SK-N-SH (cell line): ENCODE data around the gene DDAH2. TPM values are rescaled to one million over a fixed set of nuclear protein-coding genes. Genes with fewer than 3 reads are reported as not detected.
A peak's percentile ranks its signal among the peaks of the same experiment; 100 is the strongest.

Source experiments
- CTCF ChIA-PET: fragments of 300-600, 350-600 bp; formaldehyde crosslinking; extraction: SDS; loops from one replicate; lab custom pipeline; 2021; lab: Yijun Ruan, JAX
- POLR2A ChIA-PET: fragments of 350-600 bp; sonication (Branson Sonifier 250); formaldehyde crosslinking; extraction: SDS; loops from one replicate; lab custom pipeline; 2020; ENCODE audit warnings: antibody characterized with exemption, inconsistent platforms; lab: Yijun Ruan, JAX
- DNase-seq: peaks from one replicate; pipeline ENCODE4 v3.0.0; 2012
- H2AFZ ChIP-seq: fragments of 200-600 bp; sonication (generic); 2 replicates; pipeline ENCODE4 v1.8.1; 2016; ENCODE audit warnings: antibody characterized with exemption, mild to moderate bottlenecking, low read depth
- H3F3A ChIP-seq: fragments of 200-600 bp; sonication (generic); replicated peaks from 2 replicates; pipeline ENCODE3; 2016; ENCODE audit warnings: antibody characterized with exemption, mild to moderate bottlenecking; ENCODE audit not compliant: insufficient read depth
- H3K27ac ChIP-seq, 2 experiments: fragments of 200-500 bp in 1 of 2; fragments of 200-600 bp in 1 of 2; sonication (Bioruptor generic) in 1 of 2; sonication (generic), shearing (Covaris generic) in 1 of 2; 2 replicates each; pipeline versions ENCODE4 v1.5.1 to v1.6.1; 2014 to 2016; ENCODE audit warnings: low read depth in 2 of 2, inconsistent platforms in 1 of 2, low read length in 1 of 2, mild to moderate bottlenecking in 1 of 2, mixed read lengths in 1 of 2
- H3K27me3 ChIP-seq: fragments of 200-600 bp; sonication (generic), shearing (Covaris generic); 2 replicates; pipeline ENCODE4 v1.6.1; 2016; ENCODE audit warnings: mixed run types; ENCODE audit not compliant: insufficient read depth
- H3K36me3 ChIP-seq, 2 experiments: fragments of 200-500 bp in 1 of 2; fragments of 200-600 bp in 1 of 2; sonication (Bioruptor generic) in 1 of 2; sonication (generic) in 1 of 2; replicated peaks in 1 of 2; 2 replicates each; pipeline versions ENCODE3 to v1.5.1; 2014 to 2016; ENCODE audit warnings: low read length in 1 of 2, mild to moderate bottlenecking in 1 of 2; ENCODE audit not compliant: insufficient read depth in 2 of 2, control insufficient read depth in 1 of 2
- H3K4me1 ChIP-seq, 2 experiments: fragments of 200-500 bp in 1 of 2; fragments of 200-600 bp in 1 of 2; sonication (Bioruptor generic) in 1 of 2; sonication (generic), shearing (Covaris generic) in 1 of 2; 2 replicates each; pipeline versions ENCODE4 v1.5.1 to v1.6.1; 2014 to 2016; ENCODE audit warnings: low read depth in 1 of 2, low read length in 1 of 2, mixed run types in 1 of 2; ENCODE audit not compliant: insufficient read depth in 2 of 2, control insufficient read depth in 1 of 2
- H3K4me2 ChIP-seq: fragments of 200-600 bp; sonication (generic), shearing (Covaris generic); 2 replicates; pipeline ENCODE4 v1.6.1; 2017; ENCODE audit warnings: mixed run types
- H3K4me3 ChIP-seq, 2 experiments: fragments of 200-500 bp in 1 of 2; fragments of 200-600 bp in 1 of 2; sonication (Bioruptor generic) in 1 of 2; sonication (generic), shearing (Covaris generic) in 1 of 2; 2 replicates each; pipeline versions ENCODE4 v1.5.1 to v1.8.1; 2014 to 2016; ENCODE audit warnings: low read depth in 2 of 2, inconsistent platforms in 1 of 2, low read length in 1 of 2, mild to moderate bottlenecking in 1 of 2, mixed read lengths in 1 of 2, moderate library complexity in 1 of 2
- H3K79me2 ChIP-seq: fragments of 200-600 bp; sonication (generic); 2 replicates; pipeline ENCODE4 v1.8.1; 2017; ENCODE audit warnings: mild to moderate bottlenecking; ENCODE audit not compliant: insufficient read depth
- H3K9ac ChIP-seq: fragments of 200-600 bp; sonication (generic); 2 replicates; pipeline ENCODE4 v1.6.1; 2017; ENCODE audit warnings: mixed run types
- H3K9me2 ChIP-seq: fragments of 200-600 bp; sonication (generic); 2 replicates; pipeline ENCODE4 v1.6.1; 2017; ENCODE audit warnings: mixed run types
- H3K9me3 ChIP-seq: fragments of 200-600 bp; sonication (generic); 2 replicates; pipeline ENCODE4 v1.6.1; 2017; ENCODE audit warnings: mixed run types, mild to moderate bottlenecking, moderate library complexity
- H4K20me1 ChIP-seq: fragments of 200-600 bp; sonication (generic); 2 replicates; pipeline ENCODE4 v1.6.1; 2017; ENCODE audit warnings: mild to moderate bottlenecking, mixed run types; ENCODE audit not compliant: insufficient read depth
- ELF1 ChIP-seq: IDR thresholded peaks from 2 replicates; pipeline ENCODE4 v1.4.0; 2012
- EP300 ChIP-seq, 2 experiments: IDR thresholded peaks; 2 replicates each; pipeline versions ENCODE4 v1.4.0 to v1.6.1; 2012; ENCODE audit warnings: borderline replicate concordance in 1 of 2, low read depth in 1 of 2, low read length in 1 of 2
- FOSL2 ChIP-seq: IDR thresholded peaks from 2 replicates; pipeline ENCODE4 v1.4.0; 2012; ENCODE audit warnings: low read depth, mild to moderate bottlenecking, moderate library complexity, borderline replicate concordance
- FOXJ3 ChIP-seq: sonication (generic); formaldehyde crosslinking; IDR thresholded peaks from 2 replicates; pipeline ENCODE4 v1.5.1; 2020; ENCODE audit warnings: mild to moderate bottlenecking, missing genetic modification reagents
- FOXM1 ChIP-seq: IDR thresholded peaks from 2 replicates; pipeline ENCODE4 v1.4.0; 2012; ENCODE audit warnings: low read depth, mild to moderate bottlenecking
- GABPA ChIP-seq: IDR thresholded peaks from 2 replicates; pipeline ENCODE4 v1.4.0; 2012; ENCODE audit warnings: low read depth, mild to moderate bottlenecking
- GATA2 ChIP-seq: sonication (generic); formaldehyde crosslinking; IDR thresholded peaks from 2 replicates; pipeline ENCODE4 v1.5.0; 2020; ENCODE audit warnings: mild to moderate bottlenecking, missing genetic modification reagents
- JUND ChIP-seq: IDR thresholded peaks from 2 replicates; pipeline ENCODE4 v1.4.0; 2012
- NFIC ChIP-seq: IDR thresholded peaks from 2 replicates; pipeline ENCODE4 v1.4.0; 2012; ENCODE audit warnings: borderline replicate concordance
- POLR2AphosphoS5 ChIP-seq: IDR thresholded peaks from 2 replicates; pipeline ENCODE4 v1.6.1; 2012; ENCODE audit warnings: low read depth, low read length
- SIN3A ChIP-seq: IDR thresholded peaks from 2 replicates; pipeline ENCODE4 v1.6.1; 2012; ENCODE audit warnings: low read depth, mild to moderate bottlenecking, low read length, moderate library complexity, borderline replicate concordance
- TAF1 ChIP-seq: IDR thresholded peaks from 2 replicates; pipeline ENCODE4 v1.6.1; 2012; ENCODE audit warnings: low read depth, mild to moderate bottlenecking, low read length, moderate library complexity, borderline replicate concordance
- TCF12 ChIP-seq: IDR thresholded peaks from 2 replicates; pipeline ENCODE4 v1.4.0; 2012
- YY1 ChIP-seq: IDR thresholded peaks from 2 replicates; pipeline ENCODE4 v1.4.0; 2012; ENCODE audit warnings: low read depth, mild to moderate bottlenecking
- WGBS: methylation state at CpG from one replicate; pipeline ENCODE4 v1.1.6; 2017; ENCODE audit warnings: low lambda C conversion rate; 5-methylcytosine and 5-hydroxymethylcytosine counted together
- polyA plus RNA-seq, 3 experiments: library from polyadenylated mRNA; depleted of rRNA; stranded (reverse); fragments of >200 nt; gene quantifications; 2 replicates each; pipeline ENCODE4 v1.2.3, GENCODE V29; 2012
- TF ChIP-seq, protein P1 (sequence below): fragments of 150-350 bp; IDR thresholded peaks from 2 replicates; pipeline ENCODE4 v1.6.1; 2016; ENCODE audit warnings: mild to moderate bottlenecking, low read depth, low read length
- TF ChIP-seq, protein P2 (sequence below): fragments of 150-350 bp; IDR thresholded peaks from 2 replicates; pipeline ENCODE4 v1.6.1; 2017; ENCODE audit warnings: antibody characterized with exemption, low read length, low read depth, borderline replicate concordance
- TF ChIP-seq, protein P3 (sequence below): fragments of 200-600 bp; sonication (generic); IDR thresholded peaks from 2 replicates; pipeline ENCODE4 v1.6.1; 2017; ENCODE audit warnings: antibody characterized with exemption, mild to moderate bottlenecking, moderate library complexity
- TF ChIP-seq, protein P4 (sequence below): IDR thresholded peaks from 2 replicates; pipeline ENCODE4; 2012
- TF ChIP-seq, protein P5 (sequence below): IDR thresholded peaks from 2 replicates; pipeline ENCODE4 v1.6.1; 2012; ENCODE audit warnings: mild to moderate bottlenecking, low read depth, low read length, moderate library complexity
- TF ChIP-seq, protein P6 (sequence below): IDR thresholded peaks from 2 replicates; pipeline ENCODE4 v1.4.0; 2012; ENCODE audit warnings: low read depth

Gene DDAH2
- polyA plus RNA-seq, 1 of the 3 experiments (the other 2 are of a cell fraction) = 180 TPM

DNA sequence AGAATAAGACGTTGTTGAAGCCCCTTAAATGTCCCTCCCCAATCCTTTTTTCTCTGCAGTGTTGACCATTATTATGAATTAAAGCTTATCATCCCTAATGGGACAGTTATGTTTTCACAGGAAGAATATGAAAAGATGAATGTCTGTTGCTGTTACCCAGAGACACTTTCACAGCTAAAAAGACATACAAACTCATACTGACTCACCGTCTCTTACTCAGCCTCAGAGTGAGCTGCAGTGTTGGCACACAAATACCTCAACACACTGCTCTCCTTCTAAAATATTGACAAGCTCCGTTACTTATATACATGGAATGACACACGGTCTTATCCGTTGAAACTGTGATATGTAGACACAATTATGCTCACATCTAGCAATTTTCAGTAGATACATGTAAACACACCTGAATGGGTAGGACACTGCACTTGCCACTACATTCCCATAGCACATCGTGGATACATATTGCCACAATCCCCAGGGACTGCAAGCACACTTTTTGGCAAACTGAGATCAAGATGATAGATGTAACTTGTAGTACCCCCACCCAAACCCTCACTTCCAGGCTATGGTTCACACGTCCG, 23.7 kb upstream of the DDAH2 start:
- H3K9me3 ChIP-seq = no peaks in the 10 kb centered on the region
- CTCF ChIA-PET = interaction anchor here (1.0 to 1.4 kb wide), 3 partner anchors 17 to 78 kb away, joined by 3 to 7 read pairs (median 5); no protein-coding TSS in a partner anchor
- peaks cover 26% of the 10 kb centered on the region for H3F3A ChIP-seq
- no peaks in the 10 kb centered on the region; the same call in 1 of the 2 replicates for H3K79me2 ChIP-seq
- H3K4me3 ChIP-seq = no peak overlapping the region
- 0 out of 4 replicates have a peak, but pooled peaks cover 0 to 3% of the 10 kb centered on the region in 2 experiments for H3K4me1 ChIP-seq
- H4K20me1 ChIP-seq = no peaks in the 10 kb centered on the region
- peak overlapping the region; percentile 55; the same call in 1 of the 2 replicates for H3K9ac ChIP-seq
- peak overlapping the region in 1 of 2 experiments; percentile 84; a peak in 2 of 4 replicates for H3K27ac ChIP-seq
- no peak for DNase-seq
- 34% methylated on average over 8 of the region's 8 CpGs for WGBS
- POLR2A ChIA-PET = no interaction called here
- peak overlapping the region; percentile 59 for H3K4me2 ChIP-seq
- no peaks in the 10 kb centered on the region for H3K9me2 ChIP-seq
- no peaks in the 10 kb centered on the region for H3K27me3 ChIP-seq
- H3K36me3 ChIP-seq = peaks cover 0 to 6% of the 10 kb centered on the region in 2 experiments
- no peak overlapping the region for H2AFZ ChIP-seq
- peak; percentile 76; the same call in 1 of the 2 replicates for TF ChIP-seq FOSL2
- TF ChIP-seq, protein P1, sequence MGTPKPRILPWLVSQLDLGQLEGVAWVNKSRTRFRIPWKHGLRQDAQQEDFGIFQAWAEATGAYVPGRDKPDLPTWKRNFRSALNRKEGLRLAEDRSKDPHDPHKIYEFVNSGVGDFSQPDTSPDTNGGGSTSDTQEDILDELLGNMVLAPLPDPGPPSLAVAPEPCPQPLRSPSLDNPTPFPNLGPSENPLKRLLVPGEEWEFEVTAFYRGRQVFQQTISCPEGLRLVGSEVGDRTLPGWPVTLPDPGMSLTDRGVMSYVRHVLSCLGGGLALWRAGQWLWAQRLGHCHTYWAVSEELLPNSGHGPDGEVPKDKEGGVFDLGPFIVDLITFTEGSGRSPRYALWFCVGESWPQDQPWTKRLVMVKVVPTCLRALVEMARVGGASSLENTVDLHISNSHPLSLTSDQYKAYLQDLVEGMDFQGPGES = no peak
- TF ChIP-seq, protein P2, sequence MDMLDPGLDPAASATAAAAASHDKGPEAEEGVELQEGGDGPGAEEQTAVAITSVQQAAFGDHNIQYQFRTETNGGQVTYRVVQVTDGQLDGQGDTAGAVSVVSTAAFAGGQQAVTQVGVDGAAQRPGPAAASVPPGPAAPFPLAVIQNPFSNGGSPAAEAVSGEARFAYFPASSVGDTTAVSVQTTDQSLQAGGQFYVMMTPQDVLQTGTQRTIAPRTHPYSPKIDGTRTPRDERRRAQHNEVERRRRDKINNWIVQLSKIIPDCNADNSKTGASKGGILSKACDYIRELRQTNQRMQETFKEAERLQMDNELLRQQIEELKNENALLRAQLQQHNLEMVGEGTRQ = no peak
- TF ChIP-seq TAF1 = no peak
- TF ChIP-seq TCF12 = peak; percentile 36; the same call in 1 of the 2 replicates
- peak; percentile 75 for TF ChIP-seq JUND
- no peak for TF ChIP-seq FOXM1
- TF ChIP-seq, protein P3, sequence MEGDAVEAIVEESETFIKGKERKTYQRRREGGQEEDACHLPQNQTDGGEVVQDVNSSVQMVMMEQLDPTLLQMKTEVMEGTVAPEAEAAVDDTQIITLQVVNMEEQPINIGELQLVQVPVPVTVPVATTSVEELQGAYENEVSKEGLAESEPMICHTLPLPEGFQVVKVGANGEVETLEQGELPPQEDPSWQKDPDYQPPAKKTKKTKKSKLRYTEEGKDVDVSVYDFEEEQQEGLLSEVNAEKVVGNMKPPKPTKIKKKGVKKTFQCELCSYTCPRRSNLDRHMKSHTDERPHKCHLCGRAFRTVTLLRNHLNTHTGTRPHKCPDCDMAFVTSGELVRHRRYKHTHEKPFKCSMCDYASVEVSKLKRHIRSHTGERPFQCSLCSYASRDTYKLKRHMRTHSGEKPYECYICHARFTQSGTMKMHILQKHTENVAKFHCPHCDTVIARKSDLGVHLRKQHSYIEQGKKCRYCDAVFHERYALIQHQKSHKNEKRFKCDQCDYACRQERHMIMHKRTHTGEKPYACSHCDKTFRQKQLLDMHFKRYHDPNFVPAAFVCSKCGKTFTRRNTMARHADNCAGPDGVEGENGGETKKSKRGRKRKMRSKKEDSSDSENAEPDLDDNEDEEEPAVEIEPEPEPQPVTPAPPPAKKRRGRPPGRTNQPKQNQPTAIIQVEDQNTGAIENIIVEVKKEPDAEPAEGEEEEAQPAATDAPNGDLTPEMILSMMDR = no peak
- no peak for TF ChIP-seq GATA2 (CRISPR knock-in tag)
- no peak for TF ChIP-seq YY1
- TF ChIP-seq EP300 (IDR thresholded peaks at IDR 0.05; ENCODE audit: borderline replicate concordance in 1 of 2, low read depth in 1 of 2, low read length in 1 of 2) = no peak
- TF ChIP-seq, protein P4, sequence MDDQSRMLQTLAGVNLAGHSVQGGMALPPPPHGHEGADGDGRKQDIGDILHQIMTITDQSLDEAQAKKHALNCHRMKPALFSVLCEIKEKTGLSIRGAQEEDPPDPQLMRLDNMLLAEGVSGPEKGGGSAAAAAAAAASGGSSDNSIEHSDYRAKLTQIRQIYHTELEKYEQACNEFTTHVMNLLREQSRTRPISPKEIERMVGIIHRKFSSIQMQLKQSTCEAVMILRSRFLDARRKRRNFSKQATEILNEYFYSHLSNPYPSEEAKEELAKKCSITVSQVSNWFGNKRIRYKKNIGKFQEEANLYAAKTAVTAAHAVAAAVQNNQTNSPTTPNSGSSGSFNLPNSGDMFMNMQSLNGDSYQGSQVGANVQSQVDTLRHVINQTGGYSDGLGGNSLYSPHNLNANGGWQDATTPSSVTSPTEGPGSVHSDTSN = peak; percentile 79
- 0 out of 2 replicates have a peak, but pooled peaks have one; percentile 21 for TF ChIP-seq NFIC
- TF ChIP-seq POLR2AphosphoS5 = peak; percentile 10; the same call in 1 of the 2 replicates
- TF ChIP-seq FOXJ3 (CRISPR knock-in tag) = no peak
- TF ChIP-seq, protein P5, sequence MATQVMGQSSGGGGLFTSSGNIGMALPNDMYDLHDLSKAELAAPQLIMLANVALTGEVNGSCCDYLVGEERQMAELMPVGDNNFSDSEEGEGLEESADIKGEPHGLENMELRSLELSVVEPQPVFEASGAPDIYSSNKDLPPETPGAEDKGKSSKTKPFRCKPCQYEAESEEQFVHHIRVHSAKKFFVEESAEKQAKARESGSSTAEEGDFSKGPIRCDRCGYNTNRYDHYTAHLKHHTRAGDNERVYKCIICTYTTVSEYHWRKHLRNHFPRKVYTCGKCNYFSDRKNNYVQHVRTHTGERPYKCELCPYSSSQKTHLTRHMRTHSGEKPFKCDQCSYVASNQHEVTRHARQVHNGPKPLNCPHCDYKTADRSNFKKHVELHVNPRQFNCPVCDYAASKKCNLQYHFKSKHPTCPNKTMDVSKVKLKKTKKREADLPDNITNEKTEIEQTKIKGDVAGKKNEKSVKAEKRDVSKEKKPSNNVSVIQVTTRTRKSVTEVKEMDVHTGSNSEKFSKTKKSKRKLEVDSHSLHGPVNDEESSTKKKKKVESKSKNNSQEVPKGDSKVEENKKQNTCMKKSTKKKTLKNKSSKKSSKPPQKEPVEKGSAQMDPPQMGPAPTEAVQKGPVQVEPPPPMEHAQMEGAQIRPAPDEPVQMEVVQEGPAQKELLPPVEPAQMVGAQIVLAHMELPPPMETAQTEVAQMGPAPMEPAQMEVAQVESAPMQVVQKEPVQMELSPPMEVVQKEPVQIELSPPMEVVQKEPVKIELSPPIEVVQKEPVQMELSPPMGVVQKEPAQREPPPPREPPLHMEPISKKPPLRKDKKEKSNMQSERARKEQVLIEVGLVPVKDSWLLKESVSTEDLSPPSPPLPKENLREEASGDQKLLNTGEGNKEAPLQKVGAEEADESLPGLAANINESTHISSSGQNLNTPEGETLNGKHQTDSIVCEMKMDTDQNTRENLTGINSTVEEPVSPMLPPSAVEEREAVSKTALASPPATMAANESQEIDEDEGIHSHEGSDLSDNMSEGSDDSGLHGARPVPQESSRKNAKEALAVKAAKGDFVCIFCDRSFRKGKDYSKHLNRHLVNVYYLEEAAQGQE = no peak
- TF ChIP-seq, protein P6, sequence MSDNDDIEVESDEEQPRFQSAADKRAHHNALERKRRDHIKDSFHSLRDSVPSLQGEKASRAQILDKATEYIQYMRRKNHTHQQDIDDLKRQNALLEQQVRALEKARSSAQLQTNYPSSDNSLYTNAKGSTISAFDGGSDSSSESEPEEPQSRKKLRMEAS = no peak
- TF ChIP-seq GABPA = no peak
- TF ChIP-seq SIN3A = no peak
- no peak for TF ChIP-seq ELF1
